Stimulated activated CD8-positive, alpha-beta memory T cell treated with anti-CD3 and anti-CD28 coated beads, Interleukin-12 subunit alpha, Interleukin-12 subunit beta, amount 100 ng/mL, for 24 hours (primary cell): Measurements from ENCODE around the gene RNASEH1.
"Not testable (repeated sequence)": the region's sequence is repeated elsewhere in the genome, so short reads cannot be mapped to it uniquely, and the experiment has no call there.

Source experiments
- DNase-seq: peaks from one replicate; pipeline ENCODE4 v3.0.0-alpha.2; 2020; ENCODE audit errors: extremely low read depth

The RNASEH1 gene

DNA sequence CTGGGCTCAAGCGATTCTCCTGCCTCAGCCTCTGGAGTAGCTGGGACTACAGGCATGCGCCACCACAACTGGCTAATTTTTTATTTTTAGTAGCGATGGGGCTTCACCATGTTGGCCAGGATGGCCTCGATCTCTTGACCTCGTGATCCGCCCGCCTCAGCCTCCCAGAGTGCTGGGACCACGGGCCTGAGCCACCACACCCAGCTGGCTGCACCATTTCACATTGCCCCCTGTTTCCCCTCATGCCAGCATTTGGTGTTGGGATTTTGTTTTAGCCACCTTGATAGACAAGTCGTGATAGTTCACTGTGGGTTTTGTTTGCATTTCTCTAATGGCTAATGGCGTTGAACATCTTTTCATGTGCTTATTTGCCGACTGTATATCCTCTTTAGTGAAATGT lies 31.0 kb upstream of the RNASEH1 start:
- no peak for DNase-seq

DNA sequence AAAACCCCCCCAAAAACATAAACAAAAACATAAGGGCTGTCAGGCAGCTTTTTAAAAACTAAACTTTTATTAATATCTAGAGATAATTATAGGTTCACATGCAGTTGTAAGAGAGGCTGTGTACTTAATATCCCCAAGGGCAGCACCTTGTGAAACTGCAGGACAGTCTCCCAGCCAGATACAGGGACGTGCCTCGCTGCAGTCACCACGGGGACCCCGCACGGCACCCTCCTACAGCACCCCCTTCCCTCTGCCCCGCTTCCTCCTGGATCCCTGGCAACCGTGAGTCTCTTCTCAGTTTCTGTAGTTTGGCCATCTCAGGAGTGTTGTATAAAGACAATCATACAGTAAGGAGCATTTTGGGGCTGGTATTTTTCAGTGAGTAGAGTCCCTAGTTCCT lies 30.0 kb upstream of the RNASEH1 start:
- no peak for DNase-seq

- no peak for DNase-seq
Measured at GRCh38 chr2:3587432-3587831, 29.3 kb upstream of the RNASEH1 start.

- no peak for DNase-seq
Measured at GRCh38 chr2:3587021-3587420, 28.9 kb upstream of the RNASEH1 start.

GRCh38 chr2:3586220-3586619 lies 28.1 kb upstream of the RNASEH1 start:
- DNase-seq: no peak

- DNase-seq: no peak
Measured at GRCh38 chr2:3585261-3586109, 27.4 kb upstream of the RNASEH1 start.

- DNase-seq: no peak
Measured at GRCh38 chr2:3584608-3585260, 26.6 kb upstream of the RNASEH1 start.

DNA sequence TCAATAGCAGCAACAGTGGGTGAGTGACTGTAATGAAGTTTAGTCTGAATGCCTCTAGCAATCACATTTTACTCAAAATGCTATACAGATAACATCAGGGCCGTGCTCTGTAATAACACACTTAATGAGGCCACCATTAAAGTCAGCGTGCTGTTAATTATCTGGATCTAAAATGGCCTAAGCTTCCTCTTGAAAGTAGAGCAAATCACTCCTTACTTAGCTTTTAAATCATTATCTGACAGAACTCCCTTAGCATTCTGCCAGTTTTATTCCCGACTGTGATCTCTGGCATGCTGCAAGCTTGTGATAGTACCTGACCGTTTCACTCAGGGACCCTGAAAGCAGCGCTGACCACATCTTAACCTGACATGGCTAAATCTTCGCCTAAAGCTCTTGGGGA lies 25.9 kb upstream of the RNASEH1 start:
- DNase-seq: no peak

- DNase-seq: no peak
Measured at GRCh38 chr2:3581367-3582262, 23.5 kb upstream of the RNASEH1 start.

DNA sequence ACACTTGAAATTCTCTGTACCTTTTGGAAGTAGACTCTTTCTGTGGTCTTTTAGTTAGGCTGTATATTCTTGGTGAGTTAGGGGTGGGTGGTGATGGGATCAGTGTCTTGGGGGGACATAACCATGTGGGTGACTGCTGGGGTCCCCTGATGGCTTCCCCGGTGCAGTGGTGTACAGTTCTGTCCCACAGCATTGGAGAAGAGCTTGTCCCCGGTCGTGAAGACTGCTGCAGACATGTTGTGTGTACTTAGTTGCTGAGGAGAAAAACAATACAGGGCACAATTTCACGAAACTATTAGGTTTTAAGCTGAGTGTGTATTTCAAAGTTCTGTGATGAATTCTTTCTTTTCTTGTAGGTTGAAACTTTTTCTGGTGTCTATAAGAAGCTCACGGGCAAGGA lies 22.3 kb upstream of the RNASEH1 start:
- no peak for DNase-seq

DNA sequence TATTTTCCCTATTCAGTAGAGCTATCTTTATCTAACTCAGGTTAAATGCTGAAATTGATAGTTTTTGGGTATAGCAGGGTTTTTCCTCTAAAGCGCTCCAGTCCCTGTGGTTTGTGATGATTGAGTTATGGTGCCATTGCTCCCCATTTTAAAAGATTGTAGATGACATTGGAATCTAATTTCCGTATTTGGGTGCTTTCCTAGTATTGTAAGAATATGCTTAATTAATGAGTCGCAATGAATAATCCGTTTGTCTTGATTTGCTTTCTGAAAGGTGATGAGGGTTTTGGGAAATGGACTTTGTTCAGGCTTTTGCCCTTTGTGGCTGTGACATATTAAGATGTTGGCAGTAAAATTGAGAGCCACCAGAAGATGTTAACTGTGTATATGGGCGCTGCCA lies 20.9 kb upstream of the RNASEH1 start:
- no peak for DNase-seq

DNA sequence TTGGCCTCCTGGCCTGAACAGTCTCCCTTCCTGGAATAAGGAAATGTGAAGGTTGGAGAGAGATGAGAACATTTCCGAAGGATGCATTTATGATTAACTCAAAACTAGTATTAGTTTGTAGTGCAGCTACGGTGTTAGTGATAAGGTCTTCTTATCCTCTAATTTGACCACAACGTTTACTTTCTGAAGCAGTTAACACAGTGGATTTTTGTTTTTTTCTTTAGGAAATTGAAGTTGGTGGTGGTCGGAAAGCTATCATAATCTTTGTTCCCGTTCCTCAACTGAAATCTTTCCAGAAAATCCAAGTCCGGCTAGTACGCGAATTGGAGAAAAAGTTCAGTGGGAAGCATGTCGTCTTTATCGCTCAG lies 18.1 kb upstream of the RNASEH1 start:
- not testable (repeated sequence) for DNase-seq

DNA sequence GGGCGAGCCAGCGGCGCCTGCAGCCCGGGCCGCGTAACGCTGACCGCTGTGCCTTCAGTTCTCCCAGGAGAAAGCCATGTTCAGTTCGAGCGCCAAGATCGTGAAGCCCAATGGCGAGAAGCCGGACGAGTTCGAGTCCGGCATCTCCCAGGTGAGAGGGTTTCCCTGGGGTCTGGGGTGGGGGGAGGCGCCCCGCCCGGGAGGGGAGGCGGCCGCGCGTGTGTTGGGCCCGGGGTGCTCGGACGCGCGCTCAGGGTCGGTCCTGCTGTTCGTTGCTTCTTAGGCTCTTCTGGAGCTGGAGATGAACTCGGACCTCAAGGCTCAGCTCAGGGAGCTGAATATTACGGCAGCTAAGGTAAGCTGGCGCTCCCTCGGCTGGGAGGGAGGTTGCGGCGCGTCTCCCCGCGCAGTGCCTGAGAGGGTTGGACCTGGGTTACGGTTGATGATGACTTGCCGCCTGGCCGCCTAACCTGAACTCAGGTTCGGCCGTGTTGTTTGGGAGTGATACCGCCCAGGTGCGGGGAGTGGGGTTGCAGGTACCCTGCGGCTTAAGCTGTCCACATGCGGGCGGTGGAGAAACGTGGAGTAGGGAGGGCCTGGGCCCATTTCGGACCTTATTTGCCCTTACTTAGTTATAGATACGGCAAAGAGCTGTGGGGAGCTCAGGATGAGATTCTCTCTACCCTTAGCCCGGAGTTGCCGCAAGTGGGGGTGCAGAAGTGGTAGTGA lies 17.6 kb upstream of the RNASEH1 start:
- DNase-seq: no peak

DNA sequence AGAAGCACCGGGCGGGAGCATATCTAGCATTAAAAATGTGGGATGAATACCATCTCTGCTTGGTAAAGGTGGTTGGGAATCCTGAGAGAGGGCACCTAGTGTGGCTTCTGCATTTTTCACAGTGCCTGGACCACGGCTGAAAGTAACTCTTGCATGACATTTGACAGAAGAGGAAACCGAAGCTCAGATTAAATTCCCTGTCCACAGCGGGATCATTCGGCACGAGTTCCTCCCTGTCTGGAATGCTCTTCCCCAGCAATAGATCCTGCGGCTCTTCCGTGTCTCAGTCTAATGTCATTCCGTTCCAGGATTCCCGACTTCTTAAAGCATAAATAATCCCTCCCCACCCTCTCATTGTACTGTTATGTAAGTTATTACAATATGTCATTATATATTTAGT lies 16.0 kb upstream of the RNASEH1 start:
- DNase-seq: no peak

DNA sequence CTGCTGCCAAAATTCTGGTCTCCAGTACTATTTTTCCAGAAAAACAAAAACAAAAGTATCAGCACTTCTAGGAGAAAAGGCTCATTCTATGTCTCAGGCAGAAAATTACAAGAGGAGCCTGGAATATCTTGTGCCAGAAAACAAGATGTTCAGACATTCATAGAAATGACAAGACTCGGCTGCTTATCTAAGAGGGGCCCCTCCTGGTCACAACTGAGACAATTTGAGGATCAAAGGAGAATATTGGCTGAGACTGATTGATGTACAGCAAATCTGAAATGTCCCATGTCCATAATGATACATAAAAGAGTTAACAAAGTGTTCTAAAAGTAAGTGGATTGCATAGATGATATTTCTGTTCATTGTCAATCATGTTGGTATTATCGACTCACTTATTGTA lies 14.5 kb upstream of the RNASEH1 start:
- DNase-seq: no peak

DNA sequence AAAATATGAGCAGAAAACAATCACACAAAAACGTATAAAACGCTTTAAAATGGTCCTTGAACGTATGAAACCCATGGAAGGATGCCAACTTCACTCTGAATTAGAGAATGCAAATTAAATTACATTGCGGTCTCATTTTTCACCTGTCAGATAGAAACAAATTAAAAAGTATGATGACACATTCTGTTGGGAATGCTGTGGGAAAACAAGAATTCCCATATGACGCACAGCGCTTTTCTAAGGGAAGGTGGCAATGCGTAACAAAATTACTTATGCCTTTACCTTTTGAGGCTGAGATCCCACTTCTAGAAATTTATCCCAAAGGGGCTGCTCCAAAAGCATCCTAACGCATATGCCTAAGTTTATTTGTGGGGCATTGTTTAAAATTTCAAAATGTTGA lies 13.2 kb upstream of the RNASEH1 start:
- no peak for DNase-seq

GRCh38 chr2:3569656-3570055 lies 11.5 kb upstream of the RNASEH1 start:
- DNase-seq: not testable (repeated sequence)

DNA sequence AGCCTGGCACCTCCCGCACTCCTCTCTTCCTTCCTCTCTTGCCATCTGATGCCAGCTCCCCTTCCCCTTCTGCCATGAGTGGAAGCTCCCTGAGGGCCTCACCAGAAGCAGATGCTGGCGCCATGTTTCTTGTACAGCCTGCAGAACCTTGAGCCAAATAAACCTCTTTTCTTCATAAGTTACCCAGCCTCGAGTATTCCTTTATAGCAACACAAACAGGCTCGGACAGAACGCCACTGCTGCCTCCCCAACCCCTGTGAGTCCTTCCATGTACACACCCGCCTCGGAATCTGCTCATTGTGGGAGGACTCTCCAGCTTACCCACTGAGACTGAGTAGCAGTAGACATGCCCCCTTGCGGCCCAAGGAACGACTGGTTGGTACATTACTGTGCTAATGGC lies 8.7 kb upstream of the RNASEH1 start:
- DNase-seq: no peak

DNA sequence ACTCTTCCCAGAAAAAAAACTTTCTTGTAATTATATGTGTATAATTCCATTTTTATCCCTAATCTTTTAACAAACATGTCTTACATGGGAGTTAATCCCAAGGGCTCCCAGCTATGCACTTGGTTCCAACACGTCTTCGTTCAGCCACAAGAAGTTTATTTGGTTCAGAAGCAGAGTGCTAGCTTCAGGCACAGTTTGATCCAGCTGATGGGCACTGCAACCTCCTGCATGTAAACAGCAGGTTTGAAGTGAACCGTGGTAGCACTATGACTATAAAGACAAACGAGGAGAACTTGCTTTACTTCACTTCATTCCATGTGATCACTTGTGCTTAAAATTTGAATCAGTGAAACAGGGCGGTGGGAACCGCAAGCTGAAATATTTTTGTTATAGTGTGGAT lies 7.0 kb upstream of the RNASEH1 start:
- DNase-seq: no peak

GRCh38 chr2:3563521-3563976 lies 5.4 kb upstream of the RNASEH1 start:
- DNase-seq: no peak

DNA sequence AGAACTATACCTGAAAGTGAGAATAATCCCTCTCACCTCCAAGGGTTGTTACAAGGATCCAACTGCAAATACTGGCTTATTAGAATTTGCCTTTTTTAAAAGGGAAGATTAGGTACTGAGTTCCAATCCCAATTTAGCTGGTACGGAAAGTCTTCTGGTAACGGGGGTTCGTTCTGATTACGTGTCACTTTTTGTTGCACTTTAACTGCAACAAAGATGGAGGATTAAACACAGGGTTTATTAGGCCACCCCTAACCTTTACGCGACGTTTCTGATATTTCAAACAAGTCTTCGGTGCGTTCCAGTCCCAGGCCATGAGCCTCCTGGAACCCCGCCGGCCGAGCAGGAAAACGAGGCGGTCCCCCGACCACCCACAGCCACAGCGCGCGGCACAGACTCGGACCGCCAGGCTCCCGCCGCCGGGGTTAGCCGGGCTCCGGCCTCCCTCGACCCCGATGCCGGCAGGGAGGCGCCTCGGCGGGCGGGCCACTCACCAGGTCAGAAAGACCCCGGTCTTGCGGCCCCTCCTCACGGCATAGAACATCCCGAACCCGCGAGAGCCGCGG lies 411 bp downstream of the RNASEH1 start:
- no peak for DNase-seq
